ENCODE measurements around the gene HCAR1.

DNA sequence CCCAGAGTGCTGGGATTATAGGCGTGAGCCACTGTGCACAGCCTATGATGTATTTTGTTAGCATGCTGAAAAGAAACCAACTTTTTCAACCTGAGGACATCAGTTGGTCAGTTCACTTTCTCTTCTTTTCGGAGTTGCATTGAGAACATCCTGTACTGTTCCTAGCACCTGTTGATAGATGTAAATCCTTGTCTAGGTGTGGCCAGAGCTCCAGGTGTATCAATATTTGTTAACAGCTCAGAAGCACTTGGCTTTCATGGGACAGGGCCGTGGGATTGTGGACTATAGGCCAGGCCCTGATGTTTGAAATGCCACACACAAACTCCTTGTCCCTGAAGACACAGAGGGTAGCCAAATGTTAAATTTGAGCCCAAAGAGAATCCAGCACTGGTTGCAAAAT is 42.4 kb downstream of the HCAR1 start:
- TF ChIP-seq, protein P1, sequence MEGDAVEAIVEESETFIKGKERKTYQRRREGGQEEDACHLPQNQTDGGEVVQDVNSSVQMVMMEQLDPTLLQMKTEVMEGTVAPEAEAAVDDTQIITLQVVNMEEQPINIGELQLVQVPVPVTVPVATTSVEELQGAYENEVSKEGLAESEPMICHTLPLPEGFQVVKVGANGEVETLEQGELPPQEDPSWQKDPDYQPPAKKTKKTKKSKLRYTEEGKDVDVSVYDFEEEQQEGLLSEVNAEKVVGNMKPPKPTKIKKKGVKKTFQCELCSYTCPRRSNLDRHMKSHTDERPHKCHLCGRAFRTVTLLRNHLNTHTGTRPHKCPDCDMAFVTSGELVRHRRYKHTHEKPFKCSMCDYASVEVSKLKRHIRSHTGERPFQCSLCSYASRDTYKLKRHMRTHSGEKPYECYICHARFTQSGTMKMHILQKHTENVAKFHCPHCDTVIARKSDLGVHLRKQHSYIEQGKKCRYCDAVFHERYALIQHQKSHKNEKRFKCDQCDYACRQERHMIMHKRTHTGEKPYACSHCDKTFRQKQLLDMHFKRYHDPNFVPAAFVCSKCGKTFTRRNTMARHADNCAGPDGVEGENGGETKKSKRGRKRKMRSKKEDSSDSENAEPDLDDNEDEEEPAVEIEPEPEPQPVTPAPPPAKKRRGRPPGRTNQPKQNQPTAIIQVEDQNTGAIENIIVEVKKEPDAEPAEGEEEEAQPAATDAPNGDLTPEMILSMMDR (conservative IDR thresholded peaks at IDR 0.05; ENCODE audit: low read depth, low read length), result no peak
- TF ChIP-seq EZH2phosphoT487 (IDR thresholded peaks at IDR 0.05; ENCODE audit: borderline replicate concordance, low read length) (no peak), EZH2 (IDR thresholded peaks at IDR 0.05; ENCODE audit: low read length, unreplicated experiment) (no peak)
